Glomerular endothelial cell (primary cell): ENCODE measurements around the gene RALGPS1. TPM values are rescaled to one million over a fixed set of nuclear protein-coding genes. Genes with fewer than 3 reads are reported as not detected.
"Not testable (repeated sequence)": the region's sequence is repeated elsewhere in the genome, so short reads cannot be mapped to it uniquely, and the experiment has no call there.

Experiments used
- DNase-seq: peaks from one replicate; pipeline ENCODE4 v3.0.0-alpha.2; 2011; ENCODE audit warnings: low read depth, low spot score; ENCODE audit errors: extremely low read depth
- total RNA-seq: library from RNA; depleted of rRNA; stranded (reverse); fragments of >200 nt; gene quantifications from 2 replicates; pipeline ENCODE4 v1.2.3, GENCODE V29; 2015

Gene RALGPS1
- total RNA-seq, 1 donor from 2014 or later = 7.2 TPM

- DNase-seq = peak; percentile 14
Observed at GRCh38 chr9:126985870-126986498, 71.4 kb downstream of the RALGPS1 start.

- DNase-seq = no peak
Observed at GRCh38 chr9:126986506-126986951, 71.9 kb downstream of the RALGPS1 start.

GRCh38 chr9:126988857-126989256 is 74.3 kb downstream of the RALGPS1 start:
- DNase-seq = no peak

GRCh38 chr9:126989847-126990842 is 75.6 kb downstream of the RALGPS1 start:
- no peak for DNase-seq

- DNase-seq = no peak
Observed at GRCh38 chr9:126991183-126991582, 76.6 kb downstream of the RALGPS1 start.

- no peak for DNase-seq
Observed at GRCh38 chr9:126992427-126992826, 77.8 kb downstream of the RALGPS1 start.

GRCh38 chr9:126999315-127000068 is 84.9 kb downstream of the RALGPS1 start:
- DNase-seq = no peak

- DNase-seq = no peak
Observed at GRCh38 chr9:127004946-127005769, 90.6 kb downstream of the RALGPS1 start.

GRCh38 chr9:127005770-127006314 is 91.3 kb downstream of the RALGPS1 start:
- no peak for DNase-seq

GRCh38 chr9:127007638-127008037 is 93.1 kb downstream of the RALGPS1 start:
- DNase-seq = no peak

GRCh38 chr9:127008076-127008475 is 93.5 kb downstream of the RALGPS1 start:
- DNase-seq = no peak

GRCh38 chr9:127011772-127012171 is 97.2 kb downstream of the RALGPS1 start:
- DNase-seq = no peak

- DNase-seq = no peak
Observed at GRCh38 chr9:127012250-127012649, 97.7 kb downstream of the RALGPS1 start.

GRCh38 chr9:127013597-127013996 is 99.0 kb downstream of the RALGPS1 start:
- no peak for DNase-seq

- DNase-seq = no peak
Observed at GRCh38 chr9:127014216-127014909, 99.8 kb downstream of the RALGPS1 start.

GRCh38 chr9:127014910-127015540 is 100.4 kb downstream of the RALGPS1 start:
- no peak for DNase-seq

- no peak for DNase-seq
Observed at GRCh38 chr9:127015921-127016512, 101.4 kb downstream of the RALGPS1 start.

GRCh38 chr9:127017979-127018378 is 103.4 kb downstream of the RALGPS1 start:
- DNase-seq = not testable (repeated sequence)
